ENCODE data around the gene ZFR.

- no peak for TF ChIP-seq CTCF (IDR thresholded peaks at IDR 0.05)
- TF ChIP-seq ZFX (IDR thresholded peaks at IDR 0.05; ENCODE audit: borderline replicate concordance), result no peak
Observed at GRCh38 chr5:32342656-32343055, 101.9 kb downstream of the ZFR start.

Measured in 22Rv1 (cell line).